Measurements from ENCODE around the gene NUDT19. TPM values are rescaled to one million over a fixed set of nuclear protein-coding genes. Genes with fewer than 3 reads are reported as not detected.

Gene NUDT19
- total RNA-seq, 4 donors from 2014 or later = 28.8 to 34.8 (median 29.2) TPM

GRCh38 chr19:32749361-32749760 is 57.7 kb downstream of the NUDT19 start:
- Histone ChIP-seq H3K27ac (no peak overlapping the region), H3K9me3 (no peaks in the 10 kb centered on the region), H3K27me3 (peaks cover 0 to 4% (median 0%) of the 10 kb centered on the region in 3 donors), H3K4me1 (no peaks in the 10 kb centered on the region), H3K36me3 (no peaks in the 10 kb centered on the region), H3K4me3 (no peak overlapping the region)
- DNase-seq (no peak), ATAC-seq (no peak)
- TF ChIP-seq POLR2A (IDR thresholded peaks at IDR 0.05) = no peak
- TF ChIP-seq CTCF (IDR thresholded peaks at IDR 0.05 in 4 of 5, conservative IDR thresholded peaks at IDR 0.05 in 1 of 5) = no peak
- intact Hi-C loops (cut with DNase I; ENCODE audit: low total_unique reads) = no loop called here
- in situ Hi-C loops (cut with MboI; ENCODE audit: low sequenced_read_pairs in 4 of 4) = no loop called here

- TF ChIP-seq POLR2A (IDR thresholded peaks at IDR 0.05) (no peak), CTCF (IDR thresholded peaks at IDR 0.05 in 4 of 5, conservative IDR thresholded peaks at IDR 0.05 in 1 of 5) (no peak)
- in situ Hi-C loops (cut with MboI; ENCODE audit: low sequenced_read_pairs in 4 of 4) = no loop called here
- Histone ChIP-seq H3K27me3 (peaks cover 0 to 4% (median 0%) of the 10 kb centered on the region in 3 donors), H3K4me1 (no peaks in the 10 kb centered on the region), H3K4me3 (no peak overlapping the region), H3K27ac (no peak overlapping the region), H3K9me3 (no peaks in the 10 kb centered on the region), H3K36me3 (no peaks in the 10 kb centered on the region)
- ATAC-seq (no peak), DNase-seq (no peak)
- intact Hi-C loops (cut with DNase I; ENCODE audit: low total_unique reads) = no loop called here
Measured at GRCh38 chr19:32750441-32751055, 58.9 kb downstream of the NUDT19 start.

GRCh38 chr19:32751066-32751465 is 59.4 kb downstream of the NUDT19 start:
- no peak overlapping the region for H3K27ac ChIP-seq
- in situ Hi-C loops (cut with MboI; ENCODE audit: low sequenced_read_pairs in 4 of 4) = no loop called here
- DNase-seq = no peak

GRCh38 chr19:32757189-32757588 is 65.6 kb downstream of the NUDT19 start:
- no peak for ATAC-seq
- TF ChIP-seq CTCF (IDR thresholded peaks at IDR 0.05 in 4 of 5, conservative IDR thresholded peaks at IDR 0.05 in 1 of 5) = no peak
- TF ChIP-seq POLR2A (IDR thresholded peaks at IDR 0.05) = no peak
- H3K27me3 ChIP-seq = peaks cover 0 to 3% (median 0%) of the 10 kb centered on the region in 3 donors
- no peak overlapping the region for H3K27ac ChIP-seq
- no peak overlapping the region for H3K4me3 ChIP-seq
- DNase-seq = no peak
- H3K36me3 ChIP-seq = no peaks in the 10 kb centered on the region
- no peaks in the 10 kb centered on the region for H3K4me1 ChIP-seq
- in situ Hi-C loops (cut with MboI; ENCODE audit: low sequenced_read_pairs in 4 of 4) (no loop called here), intact Hi-C loops (cut with DNase I; ENCODE audit: low total_unique reads) (no loop called here)
- H3K9me3 ChIP-seq = no peaks in the 10 kb centered on the region

More at GRCh38 chr19:32751066-32751465, 59.4 kb downstream of the NUDT19 start:
- intact Hi-C loops (cut with DNase I; ENCODE audit: low total_unique reads) = no loop called here
- peaks cover 0 to 7% (median 0%) of the 10 kb centered on the region in 3 donors for H3K27me3 ChIP-seq
- TF ChIP-seq CTCF (IDR thresholded peaks at IDR 0.05 in 4 of 5, conservative IDR thresholded peaks at IDR 0.05 in 1 of 5) (no peak), POLR2A (IDR thresholded peaks at IDR 0.05) (no peak)
- ATAC-seq = no peak
- no peaks in the 10 kb centered on the region for H3K9me3 ChIP-seq
- no peaks in the 10 kb centered on the region for H3K4me1 ChIP-seq
- no peak overlapping the region for H3K4me3 ChIP-seq
- H3K36me3 ChIP-seq = no peaks in the 10 kb centered on the region

Other genes starting within 250 kb of the NUDT19 start
- gene PDCD5, start 110.6 kb upstream of the NUDT19 start, total RNA-seq = 100 to 1,000 TPM; 121 to 201 (median 170) TPM
- gene ANKRD27, start 16.6 kb upstream of the NUDT19 start, total RNA-seq = 10 to 100 TPM; 36.4 to 78.3 (median 53.5) TPM
- 10 to 100 TPM in 1 of 4 donors, 1 to 10 TPM in 3; 3.9 to 10.6 (median 6.0) TPM for gene RGS9BP, start 16.0 kb upstream of the NUDT19 start, total RNA-seq
- gene TDRD12, start 27.9 kb downstream of the NUDT19 start, total RNA-seq = 1 to 10 TPM in 1 of 4 donors, under 1 TPM in 3; 0.10 to 1.0 (median 0.37) TPM
- gene SLC7A9, start 177.9 kb downstream of the NUDT19 start, total RNA-seq = under 1 TPM in 1 of 4 donors, not detected in 3; 0.44 TPM